OCI-LY3 (cell line): ENCODE data around the gene TRAPPC12.

Experiments used
- H2AFZ ChIP-seq: fragments of 200-600, 300-600 bp; shearing (Covaris generic); 2 replicates; pipeline ENCODE4 v1.6.0; 2014; ENCODE audit warnings: antibody characterized with exemption, low read depth, low read length
- H3K27ac ChIP-seq: fragments of 200-600, 300-600 bp; sonication (generic); 2 replicates; pipeline ENCODE4 v1.5.1; 2014; ENCODE audit warnings: mild to moderate bottlenecking, low read length, moderate library complexity, mixed read lengths
- H3K27me3 ChIP-seq: fragments of 200-600, 300-600 bp; sonication (generic); 2 replicates; pipeline ENCODE4 v1.6.1; 2014; ENCODE audit warnings: low read depth, low read length, mixed read lengths
- H3K36me3 ChIP-seq: fragments of 200-600, 300-600 bp; sonication (generic); replicated peaks from 2 replicates; pipeline ENCODE3; 2014; ENCODE audit warnings: low read depth, low read length, mixed read lengths
- H3K4me1 ChIP-seq: fragments of 300-600, 200-600 bp; sonication (generic); 2 replicates; pipeline ENCODE4 v1.6.1; 2014; ENCODE audit warnings: low read length, mixed read lengths
- H3K4me2 ChIP-seq: fragments of 200-600, 300-600 bp; sonication (generic); 2 replicates; pipeline ENCODE4 v1.6.1; 2014; ENCODE audit warnings: low read length, mixed read lengths
- H3K4me3 ChIP-seq: fragments of 300-600, 200-600 bp; sonication (generic); 2 replicates; pipeline ENCODE4 v1.5.1; 2014; ENCODE audit warnings: antibody characterized with exemption, mild to moderate bottlenecking, low read length, moderate library complexity
- H3K79me2 ChIP-seq: fragments of 300-600, 200-600 bp; shearing (Covaris generic); 2 replicates; pipeline ENCODE4 v1.6.1; 2014; ENCODE audit warnings: mild to moderate bottlenecking, low read length, mixed read lengths
- H3K9ac ChIP-seq: fragments of 300-600, 200-600 bp; shearing (Covaris generic); 2 replicates; pipeline ENCODE4 v1.6.0; 2014; ENCODE audit warnings: mild to moderate bottlenecking, low read length, moderate library complexity
- H3K9me3 ChIP-seq: fragments of 200-600, 300-600 bp; shearing (Covaris generic); 2 replicates; pipeline ENCODE4 v1.6.1; 2014; ENCODE audit warnings: low read length, mixed read lengths; ENCODE audit not compliant: insufficient read depth
- H4K20me1 ChIP-seq: fragments of 200-600, 300-600 bp; sonication (generic); 2 replicates; pipeline ENCODE4 v1.6.1; 2016; ENCODE audit warnings: low read length, mixed read lengths; ENCODE audit not compliant: insufficient read depth
- EZH2phosphoT487 ChIP-seq: fragments of 200-600 bp; shearing (Covaris generic); IDR thresholded peaks from 2 replicates; pipeline ENCODE4 v1.6.1; 2018; ENCODE audit warnings: antibody characterized with exemption, mixed run types, low read depth
- TF ChIP-seq, protein P1 (sequence below): fragments of 200-600, 300-600 bp; sonication (generic); IDR thresholded peaks from 2 replicates; pipeline ENCODE4 v1.5.1; 2014; ENCODE audit warnings: antibody characterized with exemption, low read length, low read depth

The TRAPPC12 gene

DNA sequence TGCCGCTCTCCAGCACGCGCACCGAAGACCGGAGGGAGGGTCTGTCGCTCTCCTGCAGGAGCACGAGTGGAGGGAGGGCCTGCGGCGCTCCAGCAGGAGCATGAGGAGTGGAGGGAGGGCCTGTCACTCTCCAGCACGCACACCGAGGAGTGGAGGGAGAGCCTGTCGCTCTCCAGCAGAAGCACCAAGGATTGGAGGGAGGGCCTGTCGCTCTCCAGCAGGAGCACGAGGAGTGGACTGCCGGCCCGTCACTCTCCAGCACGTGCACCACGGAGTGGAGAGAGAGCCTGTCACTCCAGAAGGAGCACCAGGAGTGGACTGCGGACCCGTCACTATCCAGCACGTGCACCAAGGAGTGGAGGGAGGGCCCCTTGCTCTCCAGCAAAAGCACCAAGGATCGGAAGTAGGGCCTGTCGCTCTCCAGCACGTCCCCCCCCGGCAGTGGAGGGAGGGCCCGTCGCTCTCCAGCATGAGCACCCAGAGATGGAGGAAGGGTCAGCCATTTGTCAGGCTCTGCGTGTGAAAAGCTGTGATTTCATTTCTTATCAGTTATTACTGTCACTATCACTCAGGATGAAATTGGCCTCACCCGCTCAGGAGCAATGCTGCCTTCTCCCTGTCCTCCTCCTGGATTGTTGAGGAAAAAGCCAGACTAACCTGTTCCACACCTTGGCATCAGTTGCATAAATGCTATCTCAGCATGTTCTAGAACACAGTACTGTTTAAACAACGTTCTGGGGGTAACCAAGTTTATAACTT lies 103.9 kb downstream of the TRAPPC12 start:
- Histone ChIP-seq H3K27me3 (no peaks in the 10 kb centered on the region), H3K36me3 (peaks cover 21% of the 10 kb centered on the region), H3K9ac (no peak overlapping the region), H3K27ac (no peak overlapping the region), H4K20me1 (no peaks in the 10 kb centered on the region), H2AFZ (no peak overlapping the region), H3K4me3 (no peak overlapping the region), H3K79me2 (no peaks in the 10 kb centered on the region), H3K4me1 (peaks cover 9% of the 10 kb centered on the region; the same call in 1 of the 2 replicates), H3K9me3 (no peaks in the 10 kb centered on the region), H3K4me2 (no peak overlapping the region)
- TF ChIP-seq, protein P1, sequence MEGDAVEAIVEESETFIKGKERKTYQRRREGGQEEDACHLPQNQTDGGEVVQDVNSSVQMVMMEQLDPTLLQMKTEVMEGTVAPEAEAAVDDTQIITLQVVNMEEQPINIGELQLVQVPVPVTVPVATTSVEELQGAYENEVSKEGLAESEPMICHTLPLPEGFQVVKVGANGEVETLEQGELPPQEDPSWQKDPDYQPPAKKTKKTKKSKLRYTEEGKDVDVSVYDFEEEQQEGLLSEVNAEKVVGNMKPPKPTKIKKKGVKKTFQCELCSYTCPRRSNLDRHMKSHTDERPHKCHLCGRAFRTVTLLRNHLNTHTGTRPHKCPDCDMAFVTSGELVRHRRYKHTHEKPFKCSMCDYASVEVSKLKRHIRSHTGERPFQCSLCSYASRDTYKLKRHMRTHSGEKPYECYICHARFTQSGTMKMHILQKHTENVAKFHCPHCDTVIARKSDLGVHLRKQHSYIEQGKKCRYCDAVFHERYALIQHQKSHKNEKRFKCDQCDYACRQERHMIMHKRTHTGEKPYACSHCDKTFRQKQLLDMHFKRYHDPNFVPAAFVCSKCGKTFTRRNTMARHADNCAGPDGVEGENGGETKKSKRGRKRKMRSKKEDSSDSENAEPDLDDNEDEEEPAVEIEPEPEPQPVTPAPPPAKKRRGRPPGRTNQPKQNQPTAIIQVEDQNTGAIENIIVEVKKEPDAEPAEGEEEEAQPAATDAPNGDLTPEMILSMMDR: no peak
- TF ChIP-seq EZH2phosphoT487: no peak

- Histone ChIP-seq H3K9me3 (no peaks in the 10 kb centered on the region), H2AFZ (no peak overlapping the region), H3K79me2 (no peaks in the 10 kb centered on the region), H4K20me1 (no peaks in the 10 kb centered on the region), H3K36me3 (peaks cover 21% of the 10 kb centered on the region), H3K4me1 (peaks cover 9% of the 10 kb centered on the region; the same call in 1 of the 2 replicates), H3K27me3 (no peaks in the 10 kb centered on the region), H3K27ac (no peak overlapping the region), H3K4me2 (no peak overlapping the region), H3K4me3 (no peak overlapping the region), H3K9ac (no peak overlapping the region)
- TF ChIP-seq, protein P1: no peak
- TF ChIP-seq EZH2phosphoT487: no peak
Observed at GRCh38 chr2:3483986-3484960, 104.8 kb downstream of the TRAPPC12 start.

GRCh38 chr2:3485166-3485565 lies 105.7 kb downstream of the TRAPPC12 start:
- H4K20me1 ChIP-seq: no peaks in the 10 kb centered on the region
- H3K4me1 ChIP-seq: peaks cover 5% of the 10 kb centered on the region; the same call in 1 of the 2 replicates
- H3K4me2 ChIP-seq: no peak overlapping the region
- no peak overlapping the region for H3K9ac ChIP-seq
- no peaks in the 10 kb centered on the region for H3K79me2 ChIP-seq
- no peaks in the 10 kb centered on the region for H3K9me3 ChIP-seq
- H3K4me3 ChIP-seq: no peak overlapping the region
- no peak overlapping the region for H3K27ac ChIP-seq
- H2AFZ ChIP-seq: no peak overlapping the region
- H3K36me3 ChIP-seq: peaks cover 14% of the 10 kb centered on the region
- no peaks in the 10 kb centered on the region for H3K27me3 ChIP-seq
- TF ChIP-seq, protein P1: no peak
- TF ChIP-seq EZH2phosphoT487: no peak
